DMS79 treated with DMSO at 0.1 percent for 48 hours (cell line): ENCODE measurements around the gene P2RX2.

Experiments used
- DNase-seq: peaks from one replicate; lab custom pipeline; 2025; lab: John Stamatoyannopoulos, UW

P2RX2 gene

GRCh38 chr12:132618683-132619043 lies at the start of gene P2RX2:
TSS of gene P2RX2 (plus strand) at chr12:132618776. CDS start at chr12:132618817, 41 bp downstream.
- no peak for DNase-seq

- DNase-seq = no peak
These were observed 49.6 kb upstream of the P2RX2 start for GRCh38 chr12:132568826-132569480.

GRCh38 chr12:132569856-132570480 lies 48.6 kb upstream of the P2RX2 start:
- DNase-seq = no peak

DNA sequence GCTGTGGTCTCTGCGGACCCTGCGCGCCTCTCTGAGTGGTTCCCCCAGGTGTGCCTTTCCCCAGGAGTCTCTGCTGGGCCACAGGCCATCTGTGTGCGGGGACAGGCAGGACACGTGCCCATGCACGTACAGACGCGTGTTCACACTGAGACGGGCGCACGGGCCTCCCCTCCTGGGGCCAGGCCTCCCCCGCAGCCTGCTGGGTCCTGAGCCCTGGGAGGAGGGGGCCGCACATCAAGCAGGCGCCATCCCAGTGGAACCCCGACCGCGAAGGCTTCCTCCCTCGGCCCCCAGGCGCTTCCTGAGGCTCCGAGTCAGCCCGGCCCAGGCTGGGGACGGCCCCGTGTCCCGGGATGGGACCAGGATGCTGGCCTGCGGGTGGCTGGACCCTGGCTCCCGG lies 47.9 kb upstream of the P2RX2 start:
- DNase-seq = no peak

GRCh38 chr12:132571051-132571450 lies 47.5 kb upstream of the P2RX2 start:
- no peak for DNase-seq

- no peak for DNase-seq
These were observed 47.0 kb upstream of the P2RX2 start for GRCh38 chr12:132571598-132571997.

- no peak for DNase-seq
These were observed 46.5 kb upstream of the P2RX2 start for GRCh38 chr12:132572106-132572505.

GRCh38 chr12:132572801-132573760 lies 45.5 kb upstream of the P2RX2 start:
- no peak for DNase-seq

- no peak for DNase-seq
These were observed 44.1 kb upstream of the P2RX2 start for GRCh38 chr12:132574271-132574996.

DNA sequence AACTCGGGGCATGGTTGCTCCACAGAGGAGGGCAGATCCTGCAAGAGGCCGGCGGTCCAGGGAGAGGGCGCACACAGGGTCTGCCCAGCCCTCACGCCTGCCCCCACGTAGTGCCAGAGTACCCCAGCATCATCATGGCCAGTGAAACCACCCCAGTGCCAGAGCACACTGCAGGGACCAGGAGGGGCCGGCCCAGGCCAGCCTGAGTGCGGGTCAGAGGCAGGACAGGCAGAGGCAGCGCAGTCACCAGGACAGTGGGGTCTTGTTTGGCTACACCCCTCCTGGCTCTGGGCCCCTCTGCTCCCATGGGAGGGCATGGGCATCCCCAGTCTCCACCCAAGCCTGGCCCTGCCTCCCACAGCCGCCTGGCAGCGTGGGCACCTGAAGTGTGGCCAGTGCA lies 42.9 kb upstream of the P2RX2 start:
- DNase-seq = no peak

DNA sequence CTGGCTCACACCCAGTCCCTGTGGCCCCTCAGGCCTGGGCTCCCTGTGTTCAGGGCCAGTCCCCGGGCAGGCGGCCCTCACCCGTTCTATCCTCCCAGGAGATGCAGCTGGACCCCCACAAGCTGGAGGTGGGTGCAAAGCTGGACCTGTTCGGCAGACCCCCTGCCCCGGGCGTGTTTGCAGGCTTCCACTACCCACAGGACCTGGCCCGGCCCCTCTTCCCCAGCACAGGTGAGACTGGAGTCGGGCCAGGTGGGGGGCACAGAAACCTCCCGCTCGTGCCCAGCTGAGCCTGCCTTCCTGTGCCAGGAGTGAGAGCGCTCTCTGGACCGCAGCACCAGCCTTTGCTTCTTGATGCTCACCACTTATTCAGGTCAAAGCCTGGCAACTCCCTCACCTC lies 41.9 kb upstream of the P2RX2 start:
- DNase-seq = no peak

DNA sequence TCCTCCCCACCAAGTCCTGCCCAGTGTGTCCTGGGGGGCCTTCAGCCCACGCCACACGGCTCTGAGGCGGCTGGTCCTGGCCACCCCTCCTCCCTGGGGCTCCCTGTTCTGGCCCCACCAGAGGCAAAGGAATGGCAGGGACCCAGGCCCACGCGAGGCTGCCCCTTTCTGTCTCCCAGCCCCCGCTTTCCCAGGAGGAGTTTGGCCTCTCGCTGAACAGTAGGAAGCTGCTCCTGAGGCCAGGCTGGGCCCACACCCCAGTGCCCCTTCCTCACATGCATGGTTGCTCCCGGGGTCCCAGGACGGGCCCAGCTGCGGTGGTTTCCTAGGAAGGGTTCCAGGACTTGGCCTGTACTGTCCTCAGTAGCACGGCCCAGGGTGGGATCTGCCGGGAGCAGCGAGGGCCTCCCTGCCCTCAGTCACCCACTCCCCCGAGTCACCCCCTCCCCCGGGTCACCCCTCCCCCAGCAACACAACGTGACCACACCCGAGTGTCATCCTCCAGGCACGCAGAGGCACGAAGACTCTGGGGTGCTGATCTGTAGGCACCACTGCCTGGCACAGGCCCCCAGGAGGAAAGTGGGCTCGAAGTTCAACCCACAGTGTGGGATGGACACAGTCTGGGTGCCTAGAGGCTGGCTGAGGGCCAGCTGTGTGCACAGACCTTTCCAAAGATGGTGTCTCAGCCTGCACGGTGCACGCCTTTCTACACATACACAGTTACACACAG lies 41.2 kb upstream of the P2RX2 start:
- no peak for DNase-seq

DNA sequence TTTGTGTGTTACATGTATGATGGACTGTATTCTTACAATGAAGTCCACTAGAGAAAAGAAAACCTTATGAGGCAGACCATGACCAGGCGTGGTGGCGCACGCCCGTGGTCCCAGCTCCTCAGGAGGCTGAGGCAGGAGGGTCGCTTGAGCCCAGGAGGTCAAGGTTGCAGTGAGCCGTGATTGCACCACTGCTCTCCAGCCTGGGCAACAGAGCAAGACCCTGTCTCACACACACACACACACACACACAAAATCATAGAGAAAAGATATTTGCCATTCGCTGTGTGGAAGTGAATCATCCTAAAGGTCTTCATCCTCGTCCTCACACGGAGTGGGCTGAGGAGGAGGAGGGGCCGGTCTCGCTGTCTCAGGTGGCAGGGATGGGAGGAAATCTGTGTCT lies 40.5 kb upstream of the P2RX2 start:
- DNase-seq = no peak

GRCh38 chr12:132578826-132579225 lies 39.8 kb upstream of the P2RX2 start:
- DNase-seq = no peak

DNA sequence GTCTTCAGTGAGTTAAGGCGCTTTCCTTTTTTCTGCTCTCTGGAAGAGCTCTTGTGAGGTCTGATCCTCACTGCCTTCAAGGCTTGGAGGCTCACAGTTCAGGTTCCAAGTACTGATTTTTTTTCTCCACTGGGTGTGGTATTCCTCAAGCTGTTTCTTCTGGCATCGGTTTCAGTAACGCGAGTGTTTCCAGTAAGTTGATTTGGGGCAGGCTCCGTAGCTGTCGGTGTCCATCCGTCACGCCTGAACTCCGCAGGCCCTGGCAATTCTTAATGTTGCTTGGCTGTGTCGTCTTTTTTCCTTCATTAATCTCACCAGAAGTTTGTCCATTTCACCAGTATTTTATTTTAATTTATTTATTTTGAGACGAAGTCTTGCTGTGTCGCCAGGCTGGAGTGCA lies 38.8 kb upstream of the P2RX2 start:
- no peak for DNase-seq

DNA sequence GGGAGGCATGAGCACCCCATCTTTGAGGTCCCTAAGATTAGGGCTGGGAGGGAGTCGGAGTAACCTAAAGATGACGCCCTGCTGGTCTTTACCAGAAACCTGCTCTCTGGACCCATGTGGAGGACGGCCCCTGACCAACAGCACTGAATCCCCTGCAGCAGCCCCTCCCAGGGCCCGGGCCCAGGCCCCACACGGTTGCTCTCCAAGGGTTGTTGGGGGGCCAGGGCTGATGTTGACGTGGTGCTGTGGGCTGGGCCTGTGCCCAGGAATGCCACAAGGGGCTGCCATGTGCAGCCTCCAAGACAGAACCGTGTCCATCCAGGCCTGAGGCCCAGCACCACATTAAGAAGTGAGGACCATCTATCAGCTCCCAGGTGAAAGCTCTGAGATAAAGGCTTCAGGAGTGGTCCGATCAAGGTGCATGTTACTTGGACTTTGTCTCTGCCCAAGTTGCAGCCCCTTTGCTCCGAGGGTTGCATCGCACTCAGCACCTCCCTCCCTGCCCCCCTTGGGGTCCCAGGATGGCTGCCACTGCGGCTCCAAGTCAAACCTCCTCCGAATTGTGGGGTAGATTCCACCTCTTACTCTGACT lies 37.8 kb upstream of the P2RX2 start:
- no peak for DNase-seq

DNA sequence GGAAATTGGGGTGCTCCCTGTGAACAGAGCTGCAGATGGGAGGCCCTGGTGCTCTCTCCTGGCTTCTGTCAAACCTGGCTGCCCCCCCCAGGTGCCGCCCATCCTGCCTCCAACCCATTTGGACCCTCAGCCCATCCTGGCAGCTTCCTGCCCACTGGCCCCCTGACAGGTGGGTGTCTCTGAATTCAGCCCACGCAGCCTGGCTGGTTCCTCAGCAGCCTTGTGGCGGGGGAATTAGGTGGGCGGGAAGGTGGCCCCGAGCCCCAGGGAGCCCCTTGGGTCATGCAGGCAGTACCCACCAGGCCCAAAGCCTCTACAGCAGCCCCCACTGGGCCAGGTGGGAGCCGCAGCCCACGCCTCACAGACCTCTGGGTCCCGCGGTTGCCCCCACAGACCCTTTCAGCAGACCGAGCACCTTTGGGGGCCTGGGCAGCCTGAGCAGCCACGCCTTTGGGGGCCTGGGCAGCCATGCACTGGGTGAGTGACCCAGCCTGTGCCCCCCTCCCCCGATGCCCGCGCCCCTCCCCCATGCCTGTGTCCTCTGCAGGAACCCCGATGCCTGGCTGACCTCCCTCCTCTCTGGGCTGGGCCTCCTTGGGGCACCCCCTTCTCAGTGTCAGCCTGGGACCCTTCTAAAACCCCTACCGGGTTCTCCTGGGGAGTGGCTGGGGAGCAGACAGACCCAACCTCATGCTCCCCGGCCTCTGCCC lies 37.1 kb upstream of the P2RX2 start:
- no peak for DNase-seq

DNA sequence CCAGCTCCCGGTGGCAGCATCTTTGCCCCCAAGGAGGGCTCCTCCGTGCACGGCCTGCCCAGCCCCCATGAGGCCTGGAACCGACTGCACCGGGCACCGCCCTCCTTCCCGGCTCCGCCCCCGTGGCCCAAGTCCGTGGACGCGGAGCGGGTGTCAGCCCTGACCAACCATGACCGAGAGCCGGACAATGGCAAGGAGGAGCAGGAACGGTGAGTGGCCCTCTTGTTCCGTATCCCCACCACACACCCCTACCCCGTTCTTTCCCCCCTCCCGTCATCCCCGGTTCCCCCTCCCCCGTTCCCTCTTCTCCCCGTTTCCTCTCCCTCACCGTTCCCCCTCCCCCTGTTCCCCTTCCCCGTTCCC lies 36.5 kb upstream of the P2RX2 start:
- DNase-seq = no peak

DNA sequence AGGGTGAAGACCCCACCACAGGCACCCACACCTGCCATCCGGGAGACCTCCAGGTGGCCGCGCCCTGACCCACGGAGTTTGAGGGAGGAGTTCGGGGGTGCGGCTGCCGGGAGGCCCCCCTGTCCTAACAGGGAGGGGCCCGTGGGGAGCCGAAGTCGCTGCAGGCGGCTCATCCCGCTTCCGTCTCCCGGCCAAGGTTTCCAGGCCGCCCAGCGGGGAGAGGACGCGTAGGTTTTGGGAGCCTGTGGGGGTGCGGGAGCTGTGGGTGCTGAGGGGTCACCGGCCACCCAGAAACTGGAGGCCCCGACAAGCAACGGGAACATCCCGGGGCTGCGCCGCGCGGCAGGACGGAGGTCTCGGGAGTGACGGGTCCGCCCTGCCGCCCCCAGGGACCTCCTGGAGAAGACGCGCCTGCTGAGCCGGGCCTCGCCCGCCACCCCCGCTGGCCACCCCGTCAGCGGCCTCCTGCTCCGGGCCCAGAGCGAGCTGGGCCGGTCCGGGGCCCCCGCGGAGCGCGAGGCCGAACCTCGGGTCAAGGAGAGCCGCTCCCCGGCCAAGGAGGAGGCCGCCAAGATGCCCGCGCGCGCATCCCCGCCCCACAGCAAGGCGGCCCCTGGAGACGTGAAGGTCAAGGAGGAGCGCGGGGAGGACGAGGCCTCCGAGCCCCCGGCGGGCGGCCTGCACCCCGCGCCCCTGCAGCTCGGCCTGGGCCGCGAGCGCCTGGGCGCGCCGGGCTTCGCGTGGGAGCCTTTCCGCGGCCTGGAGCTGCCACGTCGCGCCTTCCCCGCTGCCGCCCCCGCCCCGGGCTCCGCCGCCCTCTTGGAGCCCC lies 35.8 kb upstream of the P2RX2 start:
- no peak for DNase-seq

GRCh38 chr12:132583411-132583710 lies 35.2 kb upstream of the P2RX2 start:
- no peak for DNase-seq
